ENCODE results near the gene KIF15.

The KIF15 gene

DNA sequence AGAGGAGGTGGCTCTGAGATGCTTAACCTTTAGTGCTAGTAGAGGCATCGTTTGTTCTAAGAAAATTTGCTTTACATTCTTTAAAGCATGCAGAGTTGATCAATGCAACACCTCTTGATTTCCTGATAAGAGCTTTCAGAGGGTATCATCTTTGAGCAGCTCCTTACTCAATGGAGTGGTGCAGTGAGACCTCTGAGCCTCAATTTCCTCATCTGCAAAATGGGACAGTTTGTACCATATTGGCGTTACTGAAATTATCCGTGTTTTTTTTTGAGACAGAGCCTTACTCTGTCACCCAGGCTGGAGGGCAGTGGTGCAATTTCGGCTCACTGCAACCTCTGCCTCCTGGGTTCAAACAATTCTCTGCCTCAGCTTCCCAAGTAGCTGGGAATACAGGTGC is 98.5 kb downstream of the KIF15 start:
- Histone ChIP-seq H3K9me3 (ENCODE audit: control insufficient read depth, low read length) (no peaks in the 10 kb centered on the region), H2AK5ac (ENCODE audit: low read length, severe bottlenecking) (no peak overlapping the region), H2BK5ac (ENCODE audit: low read depth, low read length, poor library complexity, severe bottlenecking) (no peak overlapping the region), H3K9ac (ENCODE audit: low read length) (no peak overlapping the region), H4K8ac (ENCODE audit: low read length) (no peak overlapping the region), H3K36me3 (ENCODE audit: control insufficient read depth in 1 of 2, insufficient read depth in 2 of 2, low read depth in 1 of 2, low read length in 2 of 2) (peaks cover 2 to 5% of the 10 kb centered on the region in 2 experiments), H3K27me3 (ENCODE audit: control insufficient read depth in 1 of 2, insufficient read depth in 1 of 2, low read length in 2 of 2) (no peaks in the 10 kb centered on the region), H3K4me3 (ENCODE audit: insufficient read depth in 1 of 2, low read depth in 1 of 2, low read length in 2 of 2) (no peak overlapping the region), H2AFZ (ENCODE audit: low read depth, low read length) (no peak overlapping the region), H3K18ac (ENCODE audit: low read depth in 1 of 2, low read length in 2 of 2) (no peak overlapping the region), H2BK15ac (ENCODE audit: low read depth, poor library complexity, severe bottlenecking) (no peak overlapping the region), H3K4ac (ENCODE audit: low read depth in 1 of 2, low read length in 2 of 2) (no peak overlapping the region), H4K91ac (ENCODE audit: low read length) (no peak overlapping the region), H3K79me1 (replicated peaks; ENCODE audit: low read length, poor library complexity, severe bottlenecking) (peaks cover 20% of the 10 kb centered on the region), H2BK120ac (ENCODE audit: low read depth, low read length) (no peak overlapping the region), H3K4me1 (ENCODE audit: control insufficient read depth, insufficient read depth, low read depth, low read length) (peaks cover 6% of the 10 kb centered on the region), H3K27ac (ENCODE audit: low read length, poor library complexity, severe bottlenecking) (no peak overlapping the region), H3K23ac (ENCODE audit: low read length in 2 of 2) (no peak overlapping the region), H2BK12ac (ENCODE audit: low read length in 2 of 2) (no peak overlapping the region), H3K4me2 (ENCODE audit: low read length, poor library complexity, severe bottlenecking) (no peak overlapping the region), H3K14ac (ENCODE audit: low read length in 2 of 2) (no peak overlapping the region)
- DNase-seq: no peak
- 100% methylated on average over 4 of the region's 4 CpGs for WGBS

DNA sequence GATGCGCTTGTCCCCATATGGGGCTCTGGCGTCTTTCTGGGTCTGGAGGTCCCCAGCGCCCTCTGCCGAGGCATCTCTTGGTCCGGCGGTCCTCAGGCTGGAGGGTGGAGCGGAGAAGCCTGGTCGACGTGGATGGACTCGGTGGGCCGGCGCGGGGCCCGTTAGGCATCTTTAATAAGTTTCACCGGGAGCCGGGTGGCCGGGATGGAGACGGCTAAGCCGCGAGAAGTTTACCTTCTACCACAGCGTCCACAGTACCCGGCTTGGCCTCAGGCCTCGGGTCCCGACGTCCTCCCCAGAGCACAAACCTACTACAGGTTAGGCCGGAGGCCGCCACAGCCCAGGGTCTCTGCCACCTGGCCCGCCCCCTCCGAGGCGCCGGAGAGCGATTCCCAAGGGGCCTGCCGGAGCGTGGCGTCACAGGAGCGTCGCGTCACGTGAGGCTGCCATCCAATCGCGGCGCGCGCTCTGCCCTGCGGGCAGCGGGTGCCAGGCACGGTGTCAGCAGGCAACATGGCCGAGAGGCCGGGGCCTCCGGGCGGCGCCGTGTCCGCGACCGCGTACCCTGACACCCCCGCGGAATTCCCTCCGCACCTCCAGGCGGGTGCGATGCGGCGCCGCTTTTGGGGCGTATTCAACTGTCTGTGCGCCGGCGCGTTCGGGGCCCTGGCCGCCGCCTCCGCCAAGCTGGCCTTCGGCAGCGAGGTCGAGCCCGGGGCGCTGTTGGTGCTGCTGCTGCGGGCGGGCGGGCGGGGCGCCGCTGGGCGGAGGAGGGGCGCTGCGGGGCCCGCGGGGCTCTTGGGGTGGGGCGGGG is 100.0 kb downstream of the KIF15 start, which contains the start of gene TMEM42:
TMEM42 (plus strand) TSS at position 501 of the 814 bp plus-strand sequence; CDS start at position 514, 13 bp downstream.
- 10% methylated on average over 72 of the region's 91 CpGs for WGBS
- Histone ChIP-seq H3K36me3 (ENCODE audit: control insufficient read depth in 1 of 2, insufficient read depth in 2 of 2, low read depth in 1 of 2, low read length in 2 of 2) (peaks cover 9 to 11% of the 10 kb centered on the region in 2 experiments), H2BK5ac (ENCODE audit: low read depth, low read length, poor library complexity, severe bottlenecking) (peak within 1 kb of the TSS; percentile 84), H2BK12ac (ENCODE audit: low read length in 2 of 2) (no peak within 1 kb of the TSS), H3K27me3 (ENCODE audit: control insufficient read depth in 1 of 2, insufficient read depth in 1 of 2, low read length in 2 of 2) (no peaks in the 10 kb centered on the region), H3K27ac (ENCODE audit: low read length, poor library complexity, severe bottlenecking) (peak within 1 kb of the TSS; percentile 71), H3K9me3 (ENCODE audit: control insufficient read depth, low read length) (no peaks in the 10 kb centered on the region), H3K79me1 (replicated peaks; ENCODE audit: low read length, poor library complexity, severe bottlenecking) (peaks cover 27% of the 10 kb centered on the region), H2BK120ac (ENCODE audit: low read depth, low read length) (peak within 1 kb of the TSS; percentile 91), H3K4me3 (ENCODE audit: insufficient read depth in 1 of 2, low read depth in 1 of 2, low read length in 2 of 2) (peak within 1 kb of the TSS; percentile 74 to 97), H2BK15ac (ENCODE audit: low read depth, poor library complexity, severe bottlenecking) (peak within 1 kb of the TSS; percentile 45), H3K18ac (ENCODE audit: low read depth in 1 of 2, low read length in 2 of 2) (peak within 1 kb of the TSS; percentile 78 to 94), H2AFZ (ENCODE audit: low read depth, low read length) (peak within 1 kb of the TSS; percentile 83), H2AK5ac (ENCODE audit: low read length, severe bottlenecking) (peak within 1 kb of the TSS; percentile 68), H3K4me1 (ENCODE audit: control insufficient read depth, insufficient read depth, low read depth, low read length) (peaks cover 6% of the 10 kb centered on the region), H3K9ac (ENCODE audit: low read length) (peak within 1 kb of the TSS; percentile 98), H4K91ac (ENCODE audit: low read length) (peak within 1 kb of the TSS; percentile 84), H3K23ac (ENCODE audit: low read length in 2 of 2) (peak within 1 kb of the TSS in 1 of 2 experiments; percentile 74), H3K4ac (ENCODE audit: low read depth in 1 of 2, low read length in 2 of 2) (peak within 1 kb of the TSS; percentile 62 to 69), H3K4me2 (ENCODE audit: low read length, poor library complexity, severe bottlenecking) (peak within 1 kb of the TSS; percentile 83), H4K8ac (ENCODE audit: low read length) (peak within 1 kb of the TSS; percentile 99), H3K14ac (ENCODE audit: low read length in 2 of 2) (peak within 1 kb of the TSS in 1 of 2 experiments; percentile 79)
- DNase-seq: peak; percentile 89

DNA sequence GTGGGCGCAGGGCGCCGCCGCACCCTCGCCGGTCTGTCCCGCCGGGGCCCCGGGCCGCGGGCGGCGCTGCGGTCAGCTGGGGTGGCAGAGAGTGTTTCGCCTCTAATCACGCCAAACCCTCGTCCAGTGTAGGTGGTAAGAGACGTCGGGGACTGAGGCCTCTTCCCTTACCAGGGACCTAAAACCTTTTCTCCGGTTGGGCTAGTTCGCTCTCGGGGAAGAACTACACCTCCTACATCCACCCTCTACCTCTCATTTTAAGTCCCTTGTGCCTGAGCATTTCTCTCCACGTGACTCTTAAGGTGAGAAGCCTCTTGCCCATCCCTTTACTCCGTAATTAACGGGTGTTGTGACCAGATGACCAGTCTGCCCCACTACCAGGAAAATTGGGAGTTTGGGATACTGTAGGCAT is 100.6 kb downstream of the KIF15 start:
- Histone ChIP-seq H2BK120ac (ENCODE audit: low read depth, low read length) (peak overlapping the region; percentile 91), H2AFZ (ENCODE audit: low read depth, low read length) (peak overlapping the region; percentile 80), H3K9ac (ENCODE audit: low read length) (peak overlapping the region; percentile 98), H3K27ac (ENCODE audit: low read length, poor library complexity, severe bottlenecking) (peak overlapping the region; percentile 30), H4K8ac (ENCODE audit: low read length) (peak overlapping the region; percentile 66), H3K23ac (ENCODE audit: low read length in 2 of 2) (peak overlapping the region in 1 of 2 experiments; percentile 74), H2AK5ac (ENCODE audit: low read length, severe bottlenecking) (peak overlapping the region; percentile 68), H3K4me2 (ENCODE audit: low read length, poor library complexity, severe bottlenecking) (peak overlapping the region; percentile 57), H4K91ac (ENCODE audit: low read length) (no peak overlapping the region), H3K4ac (ENCODE audit: low read depth in 1 of 2, low read length in 2 of 2) (peak overlapping the region in 1 of 2 experiments; percentile 62), H3K4me3 (ENCODE audit: insufficient read depth in 1 of 2, low read depth in 1 of 2, low read length in 2 of 2) (peak overlapping the region; percentile 74 to 97), H3K36me3 (ENCODE audit: control insufficient read depth in 1 of 2, insufficient read depth in 2 of 2, low read depth in 1 of 2, low read length in 2 of 2) (peaks cover 13 to 16% of the 10 kb centered on the region in 2 experiments), H2BK12ac (ENCODE audit: low read length in 2 of 2) (no peak overlapping the region), H3K27me3 (ENCODE audit: control insufficient read depth in 1 of 2, insufficient read depth in 1 of 2, low read length in 2 of 2) (no peaks in the 10 kb centered on the region), H3K9me3 (ENCODE audit: control insufficient read depth, low read length) (no peaks in the 10 kb centered on the region), H2BK5ac (ENCODE audit: low read depth, low read length, poor library complexity, severe bottlenecking) (no peak overlapping the region), H2BK15ac (ENCODE audit: low read depth, poor library complexity, severe bottlenecking) (no peak overlapping the region), H3K79me1 (replicated peaks; ENCODE audit: low read length, poor library complexity, severe bottlenecking) (peaks cover 27% of the 10 kb centered on the region), H3K14ac (ENCODE audit: low read length in 2 of 2) (peak overlapping the region in 1 of 2 experiments; percentile 36), H3K4me1 (ENCODE audit: control insufficient read depth, insufficient read depth, low read depth, low read length) (peaks cover 8% of the 10 kb centered on the region), H3K18ac (ENCODE audit: low read depth in 1 of 2, low read length in 2 of 2) (peak overlapping the region; percentile 44 to 58)
- WGBS: 29% methylated on average over 8 of the region's 25 CpGs
- DNase-seq: peak; percentile 40

DNA sequence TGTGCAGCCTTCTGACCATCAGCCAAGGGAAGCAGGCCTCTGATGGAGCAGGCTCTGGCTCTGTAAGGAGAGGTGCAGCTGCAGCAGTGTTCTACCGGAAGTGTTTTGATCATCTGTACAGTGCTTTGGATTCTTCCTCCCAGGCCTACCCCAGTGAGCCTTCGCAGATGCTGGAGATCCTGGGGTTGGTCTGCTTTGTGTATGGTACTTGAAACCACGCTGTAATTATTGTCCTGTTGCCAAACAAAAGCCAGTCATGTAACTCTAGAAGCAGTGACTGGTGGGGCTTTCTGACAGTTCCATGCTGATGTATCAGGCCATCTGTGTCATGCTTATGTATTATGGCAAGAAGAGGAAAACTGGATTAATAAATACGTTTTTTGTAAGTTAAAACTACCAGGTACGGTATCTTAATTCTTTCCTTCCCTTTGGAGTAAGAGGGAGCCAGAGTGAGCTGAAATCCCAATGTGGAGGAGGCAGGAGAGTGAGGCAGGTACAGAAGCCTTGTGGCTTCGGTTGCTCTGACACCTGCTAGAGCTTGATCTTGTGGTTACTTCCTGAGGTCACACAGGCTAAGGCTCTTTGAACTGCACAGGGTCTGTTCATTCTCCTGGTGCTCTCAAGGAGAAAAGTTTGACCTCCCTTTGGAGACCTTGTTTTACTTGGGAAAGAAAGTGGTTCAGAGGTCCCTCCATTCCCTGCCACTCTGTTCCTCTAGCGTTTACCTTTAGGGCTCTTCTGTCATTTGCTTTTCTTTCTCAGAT is 103.9 kb downstream of the KIF15 start:
- no peak overlapping the region for H4K91ac ChIP-seq (ENCODE audit: low read length)
- no peak overlapping the region for H2AFZ ChIP-seq (ENCODE audit: low read depth, low read length)
- H3K27me3 ChIP-seq (ENCODE audit: control insufficient read depth in 1 of 2, insufficient read depth in 1 of 2, low read length in 2 of 2): no peaks in the 10 kb centered on the region
- DNase-seq: no peak
- no peak overlapping the region for H2BK5ac ChIP-seq (ENCODE audit: low read depth, low read length, poor library complexity, severe bottlenecking)
- H3K36me3 ChIP-seq (ENCODE audit: control insufficient read depth in 1 of 2, insufficient read depth in 2 of 2, low read depth in 1 of 2, low read length in 2 of 2): peaks cover 13 to 16% of the 10 kb centered on the region in 2 experiments
- H3K4me1 ChIP-seq (ENCODE audit: control insufficient read depth, insufficient read depth, low read depth, low read length): peaks cover 8% of the 10 kb centered on the region
- H2BK120ac ChIP-seq (ENCODE audit: low read depth, low read length): no peak overlapping the region
- peaks cover 28% of the 10 kb centered on the region for H3K79me1 ChIP-seq (replicated peaks; ENCODE audit: low read length, poor library complexity, severe bottlenecking)
- no peak overlapping the region for H2BK15ac ChIP-seq (ENCODE audit: low read depth, poor library complexity, severe bottlenecking)
- H3K9ac ChIP-seq (ENCODE audit: low read length): no peak overlapping the region
- H2BK12ac ChIP-seq (ENCODE audit: low read length in 2 of 2): no peak overlapping the region
- no peak overlapping the region for H3K14ac ChIP-seq (ENCODE audit: low read length in 2 of 2)
- H2AK5ac ChIP-seq (ENCODE audit: low read length, severe bottlenecking): no peak overlapping the region
- H4K8ac ChIP-seq (ENCODE audit: low read length): no peak overlapping the region
- H3K27ac ChIP-seq (ENCODE audit: low read length, poor library complexity, severe bottlenecking): no peak overlapping the region
- H3K9me3 ChIP-seq (ENCODE audit: control insufficient read depth, low read length): no peaks in the 10 kb centered on the region
- H3K4me3 ChIP-seq (ENCODE audit: insufficient read depth in 1 of 2, low read depth in 1 of 2, low read length in 2 of 2): no peak overlapping the region
- no peak overlapping the region for H3K4me2 ChIP-seq (ENCODE audit: low read length, poor library complexity, severe bottlenecking)
- whole genome bisulfite sequencing: 93% methylated on average over 7 of the region's 7 CpGs
- H3K18ac ChIP-seq (ENCODE audit: low read depth in 1 of 2, low read length in 2 of 2): no peak overlapping the region
- H3K23ac ChIP-seq (ENCODE audit: low read length in 2 of 2): no peak overlapping the region
- no peak overlapping the region for H3K4ac ChIP-seq (ENCODE audit: low read depth in 1 of 2, low read length in 2 of 2)

Data from mesenchymal stem cell (in vitro differentiated cells and primary cell).